Naive thymus-derived CD4-positive, alpha-beta T cell (primary cell): ENCODE results near the gene SLC25A13. TPM values are rescaled to one million over a fixed set of nuclear protein-coding genes. Genes with fewer than 3 reads are reported as not detected.

Source experiments
- ATAC-seq: fragments of 150-1000 bp; cut with Tn5 transposase; 2 replicates; pipeline ENCODE4 v1.10.0; 2021; ENCODE audit warnings: mild to moderate bottlenecking, moderate library complexity
- CTCF ChIA-PET: fragments of 350-600 bp; sonication (Branson Sonifier 250); formaldehyde crosslinking; loops from one replicate; lab custom pipeline; 2021; ENCODE audit warnings: antibody characterized with exemption; lab: Charles Lee
- POLR2A ChIA-PET: fragments of 350-600 bp; sonication (Branson Sonifier 250); formaldehyde crosslinking; loops from one replicate; lab custom pipeline; 2021; ENCODE audit warnings: antibody characterized with exemption, inconsistent platforms; lab: Charles Lee
- DNase-seq, 9 donors: peaks; one replicate each; pipeline versions ENCODE4 v3.0.0 to v3.0.0-alpha.2; 2020 to 2022; ENCODE audit warnings: mixed read lengths in 1 of 9
- H3K27ac ChIP-seq: one replicate; pipeline ENCODE4 v1.7.0; 2013; ENCODE audit warnings: mild to moderate bottlenecking, low read depth, low read length, moderate library complexity
- H3K27me3 ChIP-seq, 2 donors: one replicate each; pipeline ENCODE4 v1.7.0; 2013; ENCODE audit warnings: low read length in 2 of 2, mild to moderate bottlenecking in 2 of 2, moderate library complexity in 2 of 2; ENCODE audit not compliant: control insufficient read depth in 2 of 2, insufficient read depth in 2 of 2
- H3K36me3 ChIP-seq, 3 experiments: 1 replicate in 2 of 3; 2 replicates in 1 of 3; pipeline ENCODE4 v1.7.0; 2013; ENCODE audit warnings: low read length in 3 of 3, mild to moderate bottlenecking in 3 of 3, moderate library complexity in 1 of 3; ENCODE audit not compliant: insufficient read depth in 3 of 3, control insufficient read depth in 2 of 3
- H3K4me1 ChIP-seq, 2 donors: one replicate each; pipeline ENCODE4 v1.7.0; 2013; ENCODE audit warnings: low read length in 2 of 2, mild to moderate bottlenecking in 2 of 2, moderate library complexity in 1 of 2; ENCODE audit not compliant: control insufficient read depth in 2 of 2, insufficient read depth in 2 of 2
- H3K4me3 ChIP-seq: 2 replicates; pipeline ENCODE4 v1.7.0; 2013; ENCODE audit warnings: mild to moderate bottlenecking, low read length
- H3K9me3 ChIP-seq, 3 experiments: 1 replicate in 2 of 3; 2 replicates in 1 of 3; pipeline ENCODE4 v1.7.0; 2013; ENCODE audit warnings: low read length in 3 of 3; ENCODE audit not compliant: control insufficient read depth in 2 of 3
- H3K27ac Mint-ChIP-seq, 9 donors: one replicate each; pipeline ENCODE4 v1.8.0; 2020 to 2022; ENCODE audit warnings: mixed read lengths in 9 of 9, mild to moderate bottlenecking in 8 of 9, moderate library complexity in 5 of 9, inconsistent platforms in 2 of 9
- H3K27me3 Mint-ChIP-seq, 5 donors: one replicate each; pipeline ENCODE4 v1.8.0; 2021 to 2022; ENCODE audit warnings: mixed read lengths in 5 of 5, mild to moderate bottlenecking in 1 of 5
- H3K36me3 Mint-ChIP-seq, 5 donors: one replicate each; pipeline ENCODE4 v1.8.0; 2020 to 2022; ENCODE audit warnings: mixed read lengths in 5 of 5, mild to moderate bottlenecking in 3 of 5, inconsistent platforms in 1 of 5
- H3K4me1 Mint-ChIP-seq, 7 donors: one replicate each; pipeline ENCODE4 v1.8.0; 2020 to 2022; ENCODE audit warnings: mixed read lengths in 7 of 7, mild to moderate bottlenecking in 3 of 7, inconsistent platforms in 1 of 7
- H3K4me3 Mint-ChIP-seq, 10 donors: one replicate each; pipeline ENCODE4 v1.8.0; 2020 to 2022; ENCODE audit warnings: mild to moderate bottlenecking in 10 of 10, mixed read lengths in 10 of 10, moderate library complexity in 6 of 10, inconsistent platforms in 2 of 10
- H3K9me3 Mint-ChIP-seq, 11 donors: one replicate each; pipeline ENCODE4 v1.8.0; 2020 to 2022; ENCODE audit warnings: mixed read lengths in 11 of 11, mild to moderate bottlenecking in 4 of 11, inconsistent platforms in 1 of 11, moderate library complexity in 1 of 11
- intact Hi-C, 2 donors: fragments of 100-400 bp; cut with micrococcal nuclease; formaldehyde crosslinking; loops; one replicate each; pipeline ENCODE4 v1.15.1; 2023
- polyA plus RNA-seq, 2 donors: library from polyadenylated mRNA; unstranded; fragments of 300-500 nt; fragmentation: Illumina TruSeq; gene quantifications; one replicate each; pipeline ENCODE4 v1.2.3, GENCODE V29; 2021
- total RNA-seq, 6 experiments: library from RNA in 5 of 6; stranded (reverse) in 5 of 6; gene quantifications; 1 replicate in 5 of 6; 2 replicates in 1 of 6; pipeline ENCODE4 v1.2.3 and lab custom pipeline; 2021 to 2026

Gene SLC25A13
- total and polyA plus RNA-seq, 7 experiments from 2014 or later, result 5.7 to 22.5 (median 9.1) TPM

- DNase-seq (no peak), ATAC-seq (no peak)
- CTCF ChIA-PET, result no interaction called here
- H3K36me3 Mint-ChIP-seq, result peaks cover 0 to 21% (median 11%) of the 10 kb centered on the region in 5 donors
- peak overlapping the region in 2 of 9 donors; percentile 13 to 35 for H3K27ac Mint-ChIP-seq
- no peak overlapping the region for H3K4me3 Mint-ChIP-seq
- POLR2A ChIA-PET, result no interaction called here
- Histone ChIP-seq H3K9me3 (no peaks in the 10 kb centered on the region), H3K36me3 (no peaks in the 10 kb centered on the region), H3K27ac (no peak overlapping the region), H3K4me1 (no peaks in the 10 kb centered on the region), H3K27me3 (no peaks in the 10 kb centered on the region), H3K4me3 (no peak overlapping the region)
- H3K9me3 Mint-ChIP-seq, result peaks cover 0 to 3% (median 0%) of the 10 kb centered on the region in 11 donors
- H3K4me1 Mint-ChIP-seq, result peaks cover 31 to 56% (median 48%) of the 10 kb centered on the region in 7 donors
- no peaks in the 10 kb centered on the region for H3K27me3 Mint-ChIP-seq
- intact Hi-C loops, result no loop called here
These were observed 13.0 kb downstream of the SLC25A13 start for GRCh38 chr7:96308950-96309263.

DNA sequence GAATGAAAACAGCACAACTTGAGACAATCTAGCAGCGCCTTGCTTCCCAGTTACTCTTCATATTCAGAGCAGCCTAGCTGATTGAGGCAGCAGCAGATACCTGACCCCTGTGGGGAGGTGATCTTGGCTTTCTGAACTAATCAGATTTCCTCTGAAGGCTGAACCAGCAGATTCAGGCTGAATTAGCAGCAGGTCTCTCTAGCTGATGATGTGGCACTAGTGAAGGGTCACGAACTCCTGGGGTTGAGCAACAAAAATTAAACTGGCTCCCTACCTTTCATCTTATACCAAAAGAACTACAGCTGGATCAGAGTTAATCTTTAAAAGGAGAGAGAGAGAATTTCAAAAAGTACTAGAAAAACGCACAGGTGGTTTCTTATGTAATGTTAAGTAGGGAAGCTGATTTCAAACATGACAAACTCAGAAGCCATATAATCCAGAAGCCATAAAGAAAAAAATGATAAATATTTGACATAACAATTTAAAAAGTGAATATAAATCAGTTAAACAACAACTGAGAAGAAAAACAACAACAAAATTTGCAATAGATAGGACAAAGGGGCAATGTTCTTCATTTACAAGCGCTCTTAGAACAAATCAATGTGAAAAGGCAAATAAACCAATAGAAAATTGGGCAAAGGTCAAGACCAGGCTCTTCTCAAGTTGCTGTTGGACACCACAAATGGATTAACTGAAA, 13.5 kb downstream of the SLC25A13 start:
- Mint-ChIP-seq H3K4me1 (peaks cover 30 to 59% (median 52%) of the 10 kb centered on the region in 7 donors), H3K9me3 (peaks cover 0 to 5% (median 0%) of the 10 kb centered on the region in 11 donors), H3K27me3 (no peaks in the 10 kb centered on the region)

DNA sequence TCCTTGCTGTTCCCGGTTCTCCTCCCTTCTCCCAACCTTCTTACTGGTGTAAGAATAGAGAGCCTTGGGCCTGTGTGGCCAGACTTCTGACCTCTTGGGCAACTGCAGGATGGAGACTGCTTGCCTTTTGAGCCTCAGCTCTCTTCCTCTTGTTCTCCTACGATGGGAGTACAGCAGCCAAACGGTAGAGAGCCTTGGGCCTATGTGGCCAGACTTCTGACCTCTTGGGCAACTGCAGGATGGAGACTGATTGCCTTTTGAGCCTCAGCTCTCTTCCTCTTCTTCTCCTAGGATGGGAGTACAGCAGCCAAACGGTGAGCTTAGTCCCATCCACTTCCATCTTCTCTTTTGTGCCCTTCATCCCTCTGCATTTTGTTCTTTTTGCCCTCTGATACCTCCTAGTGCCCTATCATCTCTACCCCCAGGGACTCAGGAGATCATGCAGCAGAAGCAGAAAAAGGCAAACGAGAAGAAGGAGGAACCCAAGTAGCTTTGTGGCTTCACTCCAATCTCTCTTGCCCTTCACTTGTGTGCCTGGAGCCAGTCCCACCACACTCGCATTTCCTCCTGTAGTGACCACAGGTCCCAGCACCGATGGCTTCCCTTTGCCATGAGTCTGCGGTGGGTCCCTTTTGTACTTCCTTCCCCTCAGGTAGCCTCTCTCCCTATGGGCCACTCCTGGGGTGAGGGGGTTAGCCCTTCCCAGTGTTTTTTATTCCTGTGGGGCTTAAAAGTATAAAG, 15.3 kb downstream of the SLC25A13 start:
- ATAC-seq (peak; percentile 53), DNase-seq (no peak)
- H3K27ac ChIP-seq, result no peak overlapping the region
- no peaks in the 10 kb centered on the region for H3K9me3 ChIP-seq
- H3K4me3 ChIP-seq, result no peak overlapping the region
- POLR2A ChIA-PET, result no interaction called here
- Mint-ChIP-seq H3K4me1 (peaks cover 25 to 60% (median 52%) of the 10 kb centered on the region in 7 donors), H3K27me3 (no peaks in the 10 kb centered on the region), H3K9me3 (peaks cover 0 to 5% (median 0%) of the 10 kb centered on the region in 11 donors), H3K4me3 (no peak overlapping the region), H3K27ac (peak overlapping the region in 1 of 9 donors; percentile 41), H3K36me3 (peaks cover 0 to 12% (median 7%) of the 10 kb centered on the region in 5 donors)
- H3K4me1 ChIP-seq, result peaks cover 4 to 5% of the 10 kb centered on the region in 2 donors
- CTCF ChIA-PET, result no interaction called here
- no peaks in the 10 kb centered on the region for H3K27me3 ChIP-seq
- intact Hi-C loops, result no loop called here
- no peaks in the 10 kb centered on the region for H3K36me3 ChIP-seq

More for the DNA sequence above, 13.5 kb downstream of the SLC25A13 start:
- H3K4me1 ChIP-seq, result peaks cover 0 to 2% of the 10 kb centered on the region in 2 donors
- H3K36me3 Mint-ChIP-seq, result peaks cover 0 to 21% (median 10%) of the 10 kb centered on the region in 5 donors
- intact Hi-C loops, result no loop called here
- H3K4me3 Mint-ChIP-seq, result no peak overlapping the region
- no peak overlapping the region for H3K4me3 ChIP-seq
- H3K27me3 ChIP-seq, result no peaks in the 10 kb centered on the region
- H3K27ac ChIP-seq, result no peak overlapping the region
- ATAC-seq (no peak), DNase-seq (no peak)
- H3K27ac Mint-ChIP-seq, result peak overlapping the region in 3 of 9 donors; percentile 15 to 49 (median 35)
- H3K36me3 ChIP-seq, result no peaks in the 10 kb centered on the region
- ChIA-PET CTCF (no interaction called here), POLR2A (no interaction called here)
- no peaks in the 10 kb centered on the region for H3K9me3 ChIP-seq

GRCh38 chr7:96305915-96306314, 16.0 kb downstream of the SLC25A13 start:
- Mint-ChIP-seq H3K27ac (no peak overlapping the region), H3K36me3 (peaks cover 0 to 12% (median 7%) of the 10 kb centered on the region in 5 donors), H3K4me3 (no peak overlapping the region), H3K4me1 (peaks cover 20 to 54% (median 46%) of the 10 kb centered on the region in 7 donors), H3K27me3 (no peaks in the 10 kb centered on the region), H3K9me3 (peaks cover 0 to 5% (median 0%) of the 10 kb centered on the region in 11 donors)
- Histone ChIP-seq H3K36me3 (no peaks in the 10 kb centered on the region), H3K4me3 (no peak overlapping the region), H3K9me3 (no peaks in the 10 kb centered on the region), H3K4me1 (peaks cover 4 to 5% of the 10 kb centered on the region in 2 donors), H3K27me3 (no peaks in the 10 kb centered on the region), H3K27ac (no peak overlapping the region)
- intact Hi-C loops, result loop anchor here in 1 of 2 donors (2.0 kb wide), 1 partner anchor 15 kb away; no protein-coding TSS in a partner anchor
- no peak for DNase-seq
- ATAC-seq, result no peak
- ChIA-PET CTCF (no interaction called here), POLR2A (no interaction called here)

DNA sequence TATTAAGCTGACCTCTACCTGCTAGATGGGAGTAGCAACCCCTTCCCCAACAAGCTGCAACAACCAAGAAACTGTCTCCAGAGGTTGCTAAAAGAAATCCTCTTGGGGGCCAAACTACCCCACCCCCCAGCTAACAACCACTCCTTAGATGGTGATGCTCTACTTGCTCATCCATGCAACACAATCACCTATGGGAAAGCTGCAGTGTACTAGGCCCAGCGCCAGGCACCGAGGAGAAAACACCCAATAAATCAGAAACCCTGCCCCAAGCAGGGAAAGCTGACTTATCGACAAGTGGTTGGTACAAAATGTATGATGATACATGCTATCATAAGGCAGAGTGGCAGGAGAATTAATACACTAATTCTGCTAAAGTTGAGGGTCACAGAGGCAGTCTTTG, 17.3 kb downstream of the SLC25A13 start:
- no peak overlapping the region for H3K4me3 Mint-ChIP-seq
- H3K27me3 Mint-ChIP-seq, result no peaks in the 10 kb centered on the region
- peak overlapping the region in 2 of 9 donors; percentile 48 to 80 for H3K27ac Mint-ChIP-seq
- H3K9me3 Mint-ChIP-seq, result peaks cover 0 to 5% (median 0%) of the 10 kb centered on the region in 11 donors
- ATAC-seq (no peak), DNase-seq (no peak)
- Histone ChIP-seq H3K9me3 (no peaks in the 10 kb centered on the region), H3K27me3 (no peaks in the 10 kb centered on the region), H3K4me3 (no peak overlapping the region), H3K36me3 (no peaks in the 10 kb centered on the region), H3K4me1 (peaks cover 4 to 5% of the 10 kb centered on the region in 2 donors), H3K27ac (no peak overlapping the region)
- ChIA-PET CTCF (no interaction called here), POLR2A (no interaction called here)
- H3K4me1 Mint-ChIP-seq, result peaks cover 17 to 56% (median 42%) of the 10 kb centered on the region in 7 donors
- peaks cover 0 to 12% (median 7%) of the 10 kb centered on the region in 5 donors for H3K36me3 Mint-ChIP-seq
- intact Hi-C loops, result loop anchor here in 1 of 2 donors (2.0 kb wide), 1 partner anchor 16 kb away; no protein-coding TSS in a partner anchor

DNA sequence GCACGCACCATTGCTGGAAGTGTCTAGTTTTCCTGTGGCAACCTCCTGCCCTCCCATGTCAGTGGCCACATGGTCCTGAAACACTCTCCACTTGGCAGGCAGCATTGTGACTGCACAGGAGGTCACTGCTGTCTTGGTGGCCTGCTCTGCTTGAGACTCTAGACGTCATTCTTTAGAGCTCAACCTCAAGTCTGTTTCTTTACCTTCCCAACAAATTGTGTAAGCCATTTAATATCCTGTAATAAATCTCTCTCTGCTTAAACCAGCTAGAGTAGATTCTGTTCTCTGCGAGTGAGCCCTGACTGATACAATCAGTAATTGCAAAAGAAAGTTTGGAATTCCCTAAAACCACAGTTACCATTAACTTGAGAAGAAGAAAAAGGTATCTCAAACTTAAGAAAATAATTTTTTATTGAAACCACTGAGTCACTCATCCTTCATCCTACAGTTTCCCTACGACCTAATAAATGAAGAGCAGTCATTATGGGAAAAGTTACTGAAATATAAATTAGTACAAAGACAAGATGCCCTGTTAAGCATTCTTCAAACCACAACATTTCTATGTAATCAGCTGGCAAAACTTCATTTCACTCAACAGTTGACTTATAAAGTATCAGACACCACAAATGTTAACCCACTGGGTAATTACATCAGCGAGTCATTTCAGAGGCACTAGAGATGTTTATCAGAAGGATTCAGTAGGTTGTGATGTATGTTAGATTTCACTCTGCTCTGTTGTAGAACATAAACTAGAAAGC, 18.0 kb downstream of the SLC25A13 start:
- peaks cover 4 to 5% of the 10 kb centered on the region in 2 donors for H3K4me1 ChIP-seq
- H3K27ac ChIP-seq, result no peak overlapping the region
- H3K27me3 Mint-ChIP-seq, result no peaks in the 10 kb centered on the region
- CTCF ChIA-PET, result no interaction called here
- POLR2A ChIA-PET, result no interaction called here
- intact Hi-C loops, result loop anchor here in 1 of 2 donors (2.0 kb wide), 1 partner anchor 17 kb away; no protein-coding TSS in a partner anchor
- H3K27me3 ChIP-seq, result no peaks in the 10 kb centered on the region
- no peak overlapping the region for H3K4me3 ChIP-seq
- peaks cover 0 to 5% (median 0%) of the 10 kb centered on the region in 11 donors for H3K9me3 Mint-ChIP-seq
- H3K9me3 ChIP-seq, result no peaks in the 10 kb centered on the region
- no peak for DNase-seq
- peaks cover 0 to 12% (median 9%) of the 10 kb centered on the region in 5 donors for H3K36me3 Mint-ChIP-seq
- no peaks in the 10 kb centered on the region for H3K36me3 ChIP-seq
- ATAC-seq, result no peak
- H3K4me1 Mint-ChIP-seq, result peaks cover 15 to 54% (median 43%) of the 10 kb centered on the region in 7 donors
- peak overlapping the region in 3 of 10 donors; percentile 25 to 51 (median 48) for H3K4me3 Mint-ChIP-seq
- peak overlapping the region in 7 of 9 donors; percentile 26 to 93 (median 80) for H3K27ac Mint-ChIP-seq
